Ramos (cell line): ENCODE measurements around the gene IFNL2.

Source experiments
- in situ Hi-C: fragments of 300-500 bp; cut with MboI; formaldehyde crosslinking; loops from one replicate; pipeline ENCODE4 v1.14.3; 2022; ENCODE audit warnings: low sequenced_read_pairs; ENCODE audit not compliant: unreplicated experiment

IFNL2 gene

DNA sequence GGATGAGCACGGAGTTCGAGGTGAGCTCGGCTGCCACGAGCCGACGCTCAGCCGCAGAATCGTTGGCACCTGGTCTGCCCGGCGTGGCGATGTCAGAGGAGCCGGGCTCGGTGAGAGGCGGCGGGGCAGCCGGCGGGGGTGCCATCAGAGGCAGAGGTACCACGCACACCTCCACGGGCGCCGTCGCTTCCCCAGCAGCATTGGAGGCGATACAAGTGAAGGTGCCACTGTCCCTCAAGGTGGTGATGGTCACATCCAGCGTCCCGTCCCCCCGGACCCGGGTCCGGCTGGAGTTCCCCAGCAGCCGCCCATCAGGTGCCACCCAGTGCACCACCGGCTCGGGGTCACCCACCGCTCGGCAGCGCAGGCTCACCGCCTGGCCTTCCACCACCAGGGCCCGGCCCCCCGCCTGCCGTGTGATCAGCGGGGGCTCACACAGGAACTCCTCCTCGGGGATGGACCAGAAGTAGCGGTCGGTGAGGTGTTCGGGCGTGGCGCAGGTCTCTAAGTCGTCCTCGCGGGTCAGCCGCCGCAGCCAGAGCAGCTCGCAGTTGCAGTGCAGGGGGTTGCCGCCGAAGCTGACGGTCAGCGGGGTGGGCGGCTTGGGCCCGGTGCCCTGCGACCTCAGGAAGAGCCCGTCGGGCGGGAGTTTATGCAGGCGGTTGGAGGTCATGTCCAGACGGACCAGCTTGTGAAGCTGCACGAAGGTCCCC is 46.0 kb downstream of the IFNL2 start:
- in situ Hi-C loops, result loop anchor here (10.0 kb wide), 1 partner anchor 199 kb away; no protein-coding TSS in a partner anchor

DNA sequence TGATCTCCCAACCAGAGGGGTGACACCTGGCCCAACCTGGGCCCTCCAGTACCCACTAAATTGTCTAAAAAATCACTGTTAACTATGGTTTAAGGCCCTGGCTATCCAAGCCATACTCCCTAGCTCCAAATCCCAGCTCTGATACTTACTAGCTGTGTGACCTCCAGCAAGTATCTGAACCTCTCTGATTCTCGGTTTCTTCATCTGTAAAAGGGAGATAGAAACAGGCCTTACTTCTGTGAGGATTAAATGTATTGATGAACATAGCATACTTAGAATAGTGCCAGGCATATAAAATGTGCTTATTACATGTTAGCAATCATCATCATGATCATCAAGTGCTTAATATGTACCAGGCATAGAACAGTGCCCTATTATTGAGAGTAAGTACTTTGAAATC is 47.7 kb downstream of the IFNL2 start:
- in situ Hi-C loops, result loop anchor here (10.0 kb wide), 1 partner anchor 201 kb away; no protein-coding TSS in a partner anchor

DNA sequence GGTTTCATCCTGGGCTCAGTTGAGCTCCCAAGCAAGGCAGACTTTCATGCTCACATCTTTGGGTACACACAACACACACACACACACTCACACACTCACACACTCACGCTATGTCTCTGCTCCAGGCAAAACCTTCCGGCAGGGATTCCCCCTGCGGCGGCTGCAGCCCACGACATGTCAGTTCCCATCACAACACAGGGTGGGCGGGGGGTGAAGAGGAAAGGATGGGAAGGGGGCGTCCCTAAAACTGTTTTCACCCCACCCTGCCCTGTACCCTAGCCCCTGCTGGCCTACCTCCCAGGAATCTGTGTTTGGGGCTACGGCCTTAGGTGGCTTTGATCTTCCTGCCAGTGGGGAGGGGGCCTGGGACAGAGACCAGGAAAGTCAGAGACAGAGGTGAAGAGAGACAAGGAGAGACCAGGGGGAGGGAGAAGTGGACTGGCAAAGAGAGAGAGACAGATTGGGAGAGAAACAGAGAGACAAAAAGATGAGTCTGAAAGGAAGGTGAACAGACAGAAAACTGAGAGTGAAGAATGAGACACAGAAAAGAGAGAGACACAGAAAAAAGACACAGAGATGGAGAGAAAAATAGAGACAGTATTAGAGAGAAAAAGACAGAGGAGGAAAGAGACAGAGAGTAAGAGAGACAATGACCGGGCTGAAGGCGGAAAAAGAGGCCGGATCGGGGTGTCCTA is 48.6 kb downstream of the IFNL2 start:
- in situ Hi-C loops, result loop anchor here (10.0 kb wide), 1 partner anchor 202 kb away; no protein-coding TSS in a partner anchor

- in situ Hi-C loops, result loop anchor here (10.0 kb wide), 1 partner anchor 203 kb away; no protein-coding TSS in a partner anchor
These were observed 49.3 kb downstream of the IFNL2 start for GRCh38 chr19:39317476-39317875.

DNA sequence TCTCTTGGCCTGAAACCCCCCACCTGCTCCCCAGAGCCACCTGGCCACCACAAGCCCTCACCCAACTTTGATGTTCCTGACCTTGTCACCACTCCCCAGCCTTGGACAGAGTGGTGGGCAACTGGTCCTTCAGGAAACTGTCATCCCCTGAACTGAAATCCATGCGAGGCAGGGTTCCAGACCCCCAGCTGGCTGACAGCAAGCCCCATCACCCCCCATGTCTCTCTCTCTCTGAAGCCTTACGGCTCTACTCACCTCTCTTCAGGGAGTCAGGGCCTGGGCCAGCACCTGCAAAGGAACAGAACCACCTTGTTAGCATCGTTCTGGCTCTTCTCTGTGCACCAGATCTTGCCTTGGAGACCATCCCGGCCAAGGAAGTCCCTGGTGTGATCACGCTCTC is 49.9 kb downstream of the IFNL2 start:
- in situ Hi-C loops, result loop anchor here (10.0 kb wide), 1 partner anchor 203 kb away; no protein-coding TSS in a partner anchor

DNA sequence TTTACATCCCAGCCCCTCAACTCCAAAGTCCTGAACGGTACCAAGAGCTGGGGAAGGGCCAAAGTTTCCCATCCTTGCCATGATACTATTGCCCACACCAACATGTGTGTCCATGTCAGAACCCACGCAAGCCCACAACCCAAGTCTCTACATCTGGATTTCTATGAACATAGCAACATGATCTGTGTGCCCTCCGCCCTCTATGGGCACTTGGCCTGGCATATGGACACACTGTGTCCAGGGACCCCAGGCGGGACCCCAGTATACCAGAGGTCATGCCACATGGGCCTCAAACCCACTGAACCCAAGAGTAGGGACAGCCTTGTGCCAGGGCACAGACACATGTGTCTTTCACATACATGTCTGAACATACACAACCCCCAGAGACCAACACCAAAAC is 50.5 kb downstream of the IFNL2 start:
- in situ Hi-C loops, result loop anchor here (10.0 kb wide), 1 partner anchor 204 kb away; no protein-coding TSS in a partner anchor

- in situ Hi-C loops, result loop anchor here (10.0 kb wide), 1 partner anchor 204 kb away; no protein-coding TSS in a partner anchor
These were observed 51.1 kb downstream of the IFNL2 start for GRCh38 chr19:39319098-39319891.
